Upper lobe of left lung (tissue), 6 donors: ENCODE measurements around the gene PARVG. TPM values are rescaled to one million over a fixed set of nuclear protein-coding genes. Genes with fewer than 3 reads are reported as not detected.
A peak's percentile ranks its signal among the peaks of the same experiment; 100 is the strongest.

Experiments used
- ATAC-seq, 2 donors: fragments of 200-7000 bp; cut with Tn5 transposase; one replicate each; pipeline ENCODE4 v1.9.1; 2022; ENCODE audit warnings: mild to moderate bottlenecking in 2 of 2, moderate library complexity in 2 of 2; ENCODE audit not compliant: low FRiP score in 2 of 2
- DNase-seq, 2 donors: peaks; one replicate each; pipeline ENCODE4 v3.0.0-alpha.2; 2019 to 2020
- H3K27ac ChIP-seq, 4 donors: fragments of 200-600 bp; sonication (generic); one replicate each; pipeline ENCODE4 v1.5.1; 2016 to 2019
- H3K27me3 ChIP-seq, 4 donors: fragments of 200-600 bp; sonication (generic); one replicate each; pipeline ENCODE4 v1.5.1; 2017 to 2019
- H3K36me3 ChIP-seq, 4 donors: fragments of 200-600 bp; sonication (generic); one replicate each; pipeline ENCODE4 v1.5.1; 2016 to 2019
- H3K4me1 ChIP-seq, 4 donors: fragments of 200-600 bp; sonication (generic); one replicate each; pipeline ENCODE4 v1.5.1; 2018 to 2019
- H3K4me3 ChIP-seq, 4 donors: fragments of 200-600 bp; sonication (generic); one replicate each; pipeline ENCODE4 v1.5.1; 2017 to 2019; ENCODE audit warnings: mild to moderate bottlenecking in 2 of 4, moderate library complexity in 1 of 4
- H3K9me3 ChIP-seq, 4 donors: fragments of 200-600 bp; sonication (generic); one replicate each; pipeline ENCODE4 v1.5.1; 2018 to 2019
- EP300 ChIP-seq, 4 donors: sonication (generic); formaldehyde crosslinking; IDR thresholded peaks; one replicate each; pipeline ENCODE4 v1.5.1; 2017; ENCODE audit warnings: antibody characterized with exemption in 4 of 4, control low read depth in 2 of 4
- POLR2A ChIP-seq, 4 donors: fragments of 450-650 bp; IDR thresholded peaks; one replicate each; pipeline ENCODE4 v1.5.1; 2016 to 2017; ENCODE audit warnings: antibody characterized with exemption in 4 of 4, mild to moderate bottlenecking in 2 of 4
- POLR2AphosphoS5 ChIP-seq, 2 donors: sonication (generic); formaldehyde crosslinking; IDR thresholded peaks; one replicate each; pipeline ENCODE4 v1.5.1; 2017; ENCODE audit warnings: antibody characterized with exemption in 2 of 2
- whole genome bisulfite sequencing, 2 donors: methylation state at CpG; one replicate each; pipeline ENCODE4 v1.1.5; 2017 to 2018; 5-methylcytosine and 5-hydroxymethylcytosine counted together
- total RNA-seq, 6 donors: library from RNA; depleted of rRNA in 4 of 6; stranded (reverse); fragments of >200 nt in 4 of 6; gene quantifications; one replicate each; pipeline versions ENCODE4 v1.1.0 to v1.2.1, GENCODE V29; 2016 to 2021
- TF ChIP-seq, protein P1 (sequence below), 6 experiments: fragments of 450-650 bp in 4 of 6; fragments of 200-600 bp in 2 of 6; sonication (generic) in 2 of 6; IDR thresholded peaks; one replicate each; pipeline ENCODE4 v1.5.1; 2016 to 2019; ENCODE audit warnings: antibody characterized with exemption in 6 of 6
- donor health status: DM: no; HTN: no; CAD: no; lungs with moderate emphysema.
- donor health status: DM: no; HTN: yes; CAD: no; lungs with severe emphysema.

The PARVG gene
- total RNA-seq, 6 donors from 2014 or later: 42.4 to 315 (median 82.4) TPM

DNA sequence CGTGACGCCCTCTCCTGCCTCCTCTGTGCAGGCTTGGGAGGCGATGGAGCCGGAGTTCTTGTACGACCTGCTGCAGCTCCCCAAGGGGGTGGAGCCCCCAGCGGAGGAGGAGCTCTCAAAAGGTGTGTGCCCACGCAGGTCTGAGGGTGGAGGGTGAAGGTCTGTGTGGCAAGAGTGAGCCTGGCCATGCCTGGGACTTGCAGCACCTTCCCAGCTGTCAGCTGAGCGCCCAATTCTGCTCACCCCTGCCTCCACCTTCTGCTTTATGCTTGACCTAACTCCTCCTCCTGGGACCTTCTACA lies 2.5 kb downstream of the PARVG start:
- Histone ChIP-seq H3K4me3 (peak overlapping the region in 1 of 4 donors; percentile 45), H3K27ac (peak overlapping the region in 2 of 4 donors; percentile 85 to 89)
- no peak for DNase-seq

DNA sequence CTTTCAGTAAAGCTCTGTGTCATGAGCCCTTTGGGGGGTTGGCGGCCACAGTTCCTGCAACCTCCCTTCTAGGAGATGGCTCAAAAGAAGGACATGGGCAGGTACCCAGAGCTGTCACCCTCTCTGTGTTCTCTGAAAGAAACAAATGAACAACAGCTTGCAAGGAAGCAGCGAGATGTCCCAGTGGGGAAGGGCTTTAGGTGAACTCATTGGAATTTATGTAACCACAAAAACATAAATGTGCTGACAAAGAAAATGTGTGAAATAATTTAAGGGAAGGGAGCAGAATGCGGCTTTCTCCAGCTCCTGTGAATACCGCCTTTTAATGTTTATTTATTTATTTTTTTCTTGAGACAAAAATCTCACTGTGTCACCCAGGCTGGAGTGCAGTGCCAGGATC lies 3.3 kb downstream of the PARVG start:
- ATAC-seq (no peak), DNase-seq (no peak)
- 77 to 89% methylated on average over 4 of the region's 4 CpGs for WGBS, 2 donors
- H3K27ac ChIP-seq: no peak overlapping the region
- no peaks in the 10 kb centered on the region for H3K36me3 ChIP-seq
- no peak overlapping the region for H3K4me3 ChIP-seq
- H3K27me3 ChIP-seq: no peaks in the 10 kb centered on the region
- no peaks in the 10 kb centered on the region for H3K9me3 ChIP-seq
- H3K4me1 ChIP-seq: peaks cover 0 to 18% (median 3%) of the 10 kb centered on the region in 4 donors
- TF ChIP-seq, protein P1, sequence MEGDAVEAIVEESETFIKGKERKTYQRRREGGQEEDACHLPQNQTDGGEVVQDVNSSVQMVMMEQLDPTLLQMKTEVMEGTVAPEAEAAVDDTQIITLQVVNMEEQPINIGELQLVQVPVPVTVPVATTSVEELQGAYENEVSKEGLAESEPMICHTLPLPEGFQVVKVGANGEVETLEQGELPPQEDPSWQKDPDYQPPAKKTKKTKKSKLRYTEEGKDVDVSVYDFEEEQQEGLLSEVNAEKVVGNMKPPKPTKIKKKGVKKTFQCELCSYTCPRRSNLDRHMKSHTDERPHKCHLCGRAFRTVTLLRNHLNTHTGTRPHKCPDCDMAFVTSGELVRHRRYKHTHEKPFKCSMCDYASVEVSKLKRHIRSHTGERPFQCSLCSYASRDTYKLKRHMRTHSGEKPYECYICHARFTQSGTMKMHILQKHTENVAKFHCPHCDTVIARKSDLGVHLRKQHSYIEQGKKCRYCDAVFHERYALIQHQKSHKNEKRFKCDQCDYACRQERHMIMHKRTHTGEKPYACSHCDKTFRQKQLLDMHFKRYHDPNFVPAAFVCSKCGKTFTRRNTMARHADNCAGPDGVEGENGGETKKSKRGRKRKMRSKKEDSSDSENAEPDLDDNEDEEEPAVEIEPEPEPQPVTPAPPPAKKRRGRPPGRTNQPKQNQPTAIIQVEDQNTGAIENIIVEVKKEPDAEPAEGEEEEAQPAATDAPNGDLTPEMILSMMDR (IDR thresholded peaks at IDR 0.05): no peak
- no peak for TF ChIP-seq POLR2AphosphoS5 (IDR thresholded peaks at IDR 0.05)
- no peak for TF ChIP-seq EP300 (IDR thresholded peaks at IDR 0.05)
- no peak for TF ChIP-seq POLR2A (IDR thresholded peaks at IDR 0.05)

More for the DNA sequence above, 2.5 kb downstream of the PARVG start:
- Histone ChIP-seq H3K4me1 (peaks cover 0 to 18% (median 3%) of the 10 kb centered on the region in 4 donors), H3K36me3 (no peaks in the 10 kb centered on the region), H3K27me3 (no peaks in the 10 kb centered on the region), H3K9me3 (no peaks in the 10 kb centered on the region)
- TF ChIP-seq, protein P1 (IDR thresholded peaks at IDR 0.05): no peak
- no peak for TF ChIP-seq EP300 (IDR thresholded peaks at IDR 0.05)
- TF ChIP-seq POLR2A (IDR thresholded peaks at IDR 0.05): no peak
- TF ChIP-seq POLR2AphosphoS5 (IDR thresholded peaks at IDR 0.05): no peak
- ATAC-seq: no peak
- 76 to 78% methylated on average over 8 of the region's 8 CpGs for WGBS, 2 donors

DNA sequence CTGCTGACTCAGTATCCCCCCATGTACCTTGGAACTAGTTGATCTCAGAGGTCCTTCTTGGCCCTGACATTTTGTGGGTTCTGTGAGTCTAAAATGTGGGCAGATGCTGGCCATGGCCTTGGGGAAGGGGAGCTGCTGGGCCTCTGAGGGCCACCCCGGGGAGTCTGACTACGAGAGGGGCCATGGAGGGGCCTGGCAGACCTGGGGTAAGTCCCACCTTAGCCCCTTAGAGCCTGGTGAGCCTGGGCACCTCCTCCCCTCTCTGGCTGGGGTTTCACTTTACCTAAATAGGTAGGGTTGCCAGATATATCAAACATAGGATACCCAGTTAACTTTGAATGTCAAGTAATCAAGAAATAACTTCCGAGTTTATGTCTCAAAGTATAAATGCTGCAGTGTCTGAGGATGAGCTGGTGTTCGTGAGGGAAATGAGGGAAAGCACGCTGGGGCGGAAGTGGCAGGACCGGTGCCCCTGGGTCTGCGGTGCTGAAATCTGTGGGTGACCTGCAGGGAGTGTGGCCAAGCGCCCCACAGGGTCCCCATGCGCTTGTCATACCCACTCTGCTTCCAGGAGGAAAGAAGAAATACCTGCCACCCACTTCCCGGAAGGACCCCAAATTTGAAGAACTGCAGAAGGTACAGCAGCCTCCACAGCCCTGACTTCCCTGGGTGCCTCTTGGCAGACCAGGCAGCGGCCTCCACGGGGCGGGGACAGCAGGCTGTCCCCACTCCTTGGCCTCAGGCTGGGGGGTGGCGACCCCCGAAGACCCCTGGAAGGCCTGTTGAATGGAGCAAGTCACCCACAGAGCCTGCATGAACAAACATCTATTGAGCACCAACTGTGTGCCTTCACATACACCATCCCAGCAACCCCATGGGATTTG lies 4.8 kb downstream of the PARVG start:
- ATAC-seq: no peak
- peak in 1 of 2 donors; percentile 61 for DNase-seq
- no peak overlapping the region for H3K27ac ChIP-seq
- no peaks in the 10 kb centered on the region for H3K27me3 ChIP-seq
- no peaks in the 10 kb centered on the region for H3K9me3 ChIP-seq
- no peaks in the 10 kb centered on the region for H3K36me3 ChIP-seq
- no peak overlapping the region for H3K4me3 ChIP-seq
- peaks cover 0 to 17% (median 3%) of the 10 kb centered on the region in 4 donors for H3K4me1 ChIP-seq
- TF ChIP-seq POLR2AphosphoS5 (IDR thresholded peaks at IDR 0.05) (no peak), EP300 (IDR thresholded peaks at IDR 0.05) (no peak), POLR2A (IDR thresholded peaks at IDR 0.05) (no peak)
- TF ChIP-seq, protein P1 (IDR thresholded peaks at IDR 0.05): no peak
- 91 to 94% methylated on average over 10 to 16 of the region's 16 CpGs for WGBS, 2 donors

DNA sequence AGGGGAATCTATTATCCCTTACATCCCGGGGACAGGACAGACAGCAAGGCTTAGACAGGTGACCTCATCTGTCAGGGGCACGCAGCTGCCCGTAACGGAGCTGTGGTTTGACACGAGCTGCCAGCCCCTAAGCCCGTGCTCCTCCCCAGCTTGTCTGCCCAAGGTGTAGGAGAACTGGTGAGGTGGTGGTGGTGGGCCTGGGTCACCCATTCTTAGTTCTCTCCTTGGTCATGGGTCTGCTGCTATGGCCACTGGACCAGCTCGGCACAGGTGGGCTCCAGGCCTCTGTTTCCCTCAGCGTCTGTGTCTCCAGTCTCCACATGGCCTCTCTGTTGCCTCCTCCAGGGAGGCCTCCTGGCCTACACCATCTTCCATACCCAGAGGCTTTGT lies 5.4 kb downstream of the PARVG start:
- 86 to 87% methylated on average over 8 of the region's 8 CpGs for WGBS, 2 donors
- Histone ChIP-seq H3K4me1 (peaks cover 0 to 12% (median 3%) of the 10 kb centered on the region in 4 donors), H3K4me3 (no peak overlapping the region), H3K27ac (no peak overlapping the region), H3K36me3 (no peaks in the 10 kb centered on the region), H3K9me3 (no peaks in the 10 kb centered on the region), H3K27me3 (no peaks in the 10 kb centered on the region)
- TF ChIP-seq POLR2AphosphoS5 (IDR thresholded peaks at IDR 0.05) (no peak), EP300 (IDR thresholded peaks at IDR 0.05) (no peak), POLR2A (IDR thresholded peaks at IDR 0.05) (no peak)
- TF ChIP-seq, protein P1 (IDR thresholded peaks at IDR 0.05): no peak
- no peak for ATAC-seq
- DNase-seq: no peak
